ENCODE data around the gene ZFYVE9.

DNA sequence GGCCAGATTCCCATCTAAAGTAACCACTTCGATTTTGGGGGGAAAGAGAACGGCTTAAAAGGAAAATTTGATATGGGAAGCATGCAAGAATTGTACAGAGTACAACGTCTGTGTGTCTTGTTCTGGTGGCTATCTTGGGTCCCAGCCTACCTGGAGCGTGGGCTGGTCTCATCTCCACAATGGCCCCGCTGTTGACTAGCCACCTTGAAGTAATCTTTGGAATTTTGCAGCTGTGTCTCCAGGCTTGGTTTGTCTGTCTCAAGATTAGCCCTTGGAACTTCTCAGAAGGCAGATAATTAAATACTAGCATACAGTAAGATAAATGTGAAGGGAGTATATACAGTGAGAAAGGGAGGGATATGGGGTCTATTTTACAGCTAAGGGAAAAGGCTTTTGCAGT, 225.4 kb downstream of the ZFYVE9 start:
- TF ChIP-seq, protein P1, sequence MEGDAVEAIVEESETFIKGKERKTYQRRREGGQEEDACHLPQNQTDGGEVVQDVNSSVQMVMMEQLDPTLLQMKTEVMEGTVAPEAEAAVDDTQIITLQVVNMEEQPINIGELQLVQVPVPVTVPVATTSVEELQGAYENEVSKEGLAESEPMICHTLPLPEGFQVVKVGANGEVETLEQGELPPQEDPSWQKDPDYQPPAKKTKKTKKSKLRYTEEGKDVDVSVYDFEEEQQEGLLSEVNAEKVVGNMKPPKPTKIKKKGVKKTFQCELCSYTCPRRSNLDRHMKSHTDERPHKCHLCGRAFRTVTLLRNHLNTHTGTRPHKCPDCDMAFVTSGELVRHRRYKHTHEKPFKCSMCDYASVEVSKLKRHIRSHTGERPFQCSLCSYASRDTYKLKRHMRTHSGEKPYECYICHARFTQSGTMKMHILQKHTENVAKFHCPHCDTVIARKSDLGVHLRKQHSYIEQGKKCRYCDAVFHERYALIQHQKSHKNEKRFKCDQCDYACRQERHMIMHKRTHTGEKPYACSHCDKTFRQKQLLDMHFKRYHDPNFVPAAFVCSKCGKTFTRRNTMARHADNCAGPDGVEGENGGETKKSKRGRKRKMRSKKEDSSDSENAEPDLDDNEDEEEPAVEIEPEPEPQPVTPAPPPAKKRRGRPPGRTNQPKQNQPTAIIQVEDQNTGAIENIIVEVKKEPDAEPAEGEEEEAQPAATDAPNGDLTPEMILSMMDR (IDR thresholded peaks at IDR 0.05), result no peak
- TF ChIP-seq POLR2A (IDR thresholded peaks at IDR 0.05), result no peak

Data from transverse colon (tissue), 3 donors.